ENCODE results near the gene LFNG. TPM values are rescaled to one million over a fixed set of nuclear protein-coding genes. Genes with fewer than 3 reads are reported as not detected.

LFNG gene
- total RNA-seq, 2 experiments from 2014 or later: 101 to 104 TPM

- CTCF ChIA-PET: interaction anchor here (0.6 to 4.5 kb wide), 9 partner anchors 9 to 232 kb away, joined by 3 to 19 read pairs (median 4); partner anchors contain the start of gene IQCE
- peak; percentile 85 for DNase-seq
- no peaks in the 10 kb centered on the region for H3K9me3 Mint-ChIP-seq (ENCODE audit: low read depth)
- no peak overlapping the region for H3K4me3 Mint-ChIP-seq
- no peak overlapping the region for H3K27ac Mint-ChIP-seq
- peaks cover 13% of the 10 kb centered on the region for H3K4me1 Mint-ChIP-seq
- H3K36me3 Mint-ChIP-seq: no peaks in the 10 kb centered on the region
- ATAC-seq: peak; percentile 98
- H3K27me3 Mint-ChIP-seq: peaks cover 11% of the 10 kb centered on the region
Measured at GRCh38 chr7:2477447-2478398, 41.9 kb upstream of the LFNG start.

- CTCF ChIA-PET: interaction anchor here (0.6 to 4.5 kb wide), 9 partner anchors 10 to 231 kb away, joined by 3 to 19 read pairs (median 4); partner anchors contain the start of gene IQCE
- ATAC-seq (no peak), DNase-seq (no peak)
- Mint-ChIP-seq H3K27ac (no peak overlapping the region), H3K4me1 (peaks cover 13% of the 10 kb centered on the region), H3K36me3 (no peaks in the 10 kb centered on the region), H3K27me3 (peaks cover 13% of the 10 kb centered on the region), H3K4me3 (no peak overlapping the region), H3K9me3 (ENCODE audit: low read depth) (no peaks in the 10 kb centered on the region)
Measured at GRCh38 chr7:2478399-2478785, 41.2 kb upstream of the LFNG start.

GRCh38 chr7:2478800-2479199 lies 40.8 kb upstream of the LFNG start:
- ATAC-seq (no peak), DNase-seq (no peak)
- Mint-ChIP-seq H3K4me3 (no peak overlapping the region), H3K27ac (no peak overlapping the region), H3K4me1 (peaks cover 13% of the 10 kb centered on the region), H3K9me3 (ENCODE audit: low read depth) (no peaks in the 10 kb centered on the region), H3K36me3 (no peaks in the 10 kb centered on the region), H3K27me3 (peaks cover 13% of the 10 kb centered on the region)
- CTCF ChIA-PET: interaction anchor here (0.7 to 4.5 kb wide), 9 partner anchors 10 to 231 kb away, joined by 3 to 19 read pairs (median 3); no protein-coding TSS in a partner anchor

- Mint-ChIP-seq H3K4me1 (peaks cover 13% of the 10 kb centered on the region), H3K9me3 (ENCODE audit: low read depth) (no peaks in the 10 kb centered on the region), H3K27me3 (peaks cover 13% of the 10 kb centered on the region), H3K4me3 (no peak overlapping the region), H3K36me3 (no peaks in the 10 kb centered on the region), H3K27ac (peak overlapping the region; percentile 45)
- ATAC-seq (no peak), DNase-seq (no peak)
- CTCF ChIA-PET: interaction anchor here (0.7 to 4.5 kb wide), 7 partner anchors 9 to 201 kb away, joined by 3 to 19 read pairs (median 6); no protein-coding TSS in a partner anchor
Measured at GRCh38 chr7:2479276-2480069, 40.1 kb upstream of the LFNG start.

GRCh38 chr7:2480070-2480408 lies 39.5 kb upstream of the LFNG start:
- H3K36me3 Mint-ChIP-seq: no peaks in the 10 kb centered on the region
- no peaks in the 10 kb centered on the region for H3K9me3 Mint-ChIP-seq (ENCODE audit: low read depth)
- DNase-seq (no peak), ATAC-seq (no peak)
- H3K4me1 Mint-ChIP-seq: peaks cover 13% of the 10 kb centered on the region
- peaks cover 15% of the 10 kb centered on the region for H3K27me3 Mint-ChIP-seq
- CTCF ChIA-PET: interaction anchor here (1.8 to 4.5 kb wide), 3 partner anchors 9 to 200 kb away, joined by 9 to 19 read pairs (median 10); no protein-coding TSS in a partner anchor
- H3K27ac Mint-ChIP-seq: no peak overlapping the region
- no peak overlapping the region for H3K4me3 Mint-ChIP-seq

GRCh38 chr7:2481195-2481594 lies 38.4 kb upstream of the LFNG start:
- H3K27ac Mint-ChIP-seq: no peak overlapping the region
- no peaks in the 10 kb centered on the region for H3K36me3 Mint-ChIP-seq
- H3K9me3 Mint-ChIP-seq (ENCODE audit: low read depth): no peaks in the 10 kb centered on the region
- DNase-seq (no peak), ATAC-seq (no peak)
- H3K4me3 Mint-ChIP-seq: no peak overlapping the region
- peaks cover 13% of the 10 kb centered on the region for H3K4me1 Mint-ChIP-seq
- peaks cover 15% of the 10 kb centered on the region for H3K27me3 Mint-ChIP-seq
- CTCF ChIA-PET: interaction anchor here (1.2 to 4.5 kb wide), 3 partner anchors 10 to 30 kb away, joined by 3 to 19 read pairs (median 9); no protein-coding TSS in a partner anchor

- ATAC-seq: no peak
- H3K27me3 Mint-ChIP-seq: peaks cover 15% of the 10 kb centered on the region
- H3K4me3 Mint-ChIP-seq: no peak overlapping the region
- no peak for DNase-seq
- CTCF ChIA-PET: interaction anchor here (1.4 to 2.3 kb wide), 2 partner anchors 12 to 14 kb away, joined by 3 to 7 read pairs; no protein-coding TSS in a partner anchor
- H3K9me3 Mint-ChIP-seq (ENCODE audit: low read depth): no peaks in the 10 kb centered on the region
- H3K36me3 Mint-ChIP-seq: no peaks in the 10 kb centered on the region
- H3K27ac Mint-ChIP-seq: no peak overlapping the region
- peaks cover 5% of the 10 kb centered on the region for H3K4me1 Mint-ChIP-seq
Measured at GRCh38 chr7:2482725-2483451, 36.7 kb upstream of the LFNG start.

GRCh38 chr7:2483494-2483893 lies 36.1 kb upstream of the LFNG start:
- no peak for DNase-seq
- CTCF ChIA-PET: interaction anchor here (1.4 to 2.3 kb wide), 3 partner anchors 13 to 38 kb away, joined by 3 to 7 read pairs (median 4); no protein-coding TSS in a partner anchor
- Mint-ChIP-seq H3K27ac (no peak overlapping the region), H3K4me3 (no peak overlapping the region), H3K9me3 (ENCODE audit: low read depth) (no peaks in the 10 kb centered on the region), H3K36me3 (no peaks in the 10 kb centered on the region), H3K4me1 (peaks cover under 1% of the 10 kb centered on the region), H3K27me3 (peaks cover 16% of the 10 kb centered on the region)
- ATAC-seq: no peak

GRCh38 chr7:2484868-2485267 lies 34.7 kb upstream of the LFNG start:
- Mint-ChIP-seq H3K4me3 (no peak overlapping the region), H3K4me1 (no peaks in the 10 kb centered on the region), H3K27me3 (peaks cover 15% of the 10 kb centered on the region), H3K36me3 (no peaks in the 10 kb centered on the region), H3K9me3 (ENCODE audit: low read depth) (no peaks in the 10 kb centered on the region), H3K27ac (no peak overlapping the region)
- DNase-seq: no peak
- ATAC-seq: no peak
- CTCF ChIA-PET: interaction anchor here (1.4 to 2.3 kb wide), 2 partner anchors 16 to 36 kb away, joined by 4 to 7 read pairs; no protein-coding TSS in a partner anchor

- Mint-ChIP-seq H3K27me3 (peaks cover 6% of the 10 kb centered on the region), H3K9me3 (ENCODE audit: low read depth) (no peaks in the 10 kb centered on the region), H3K4me1 (no peaks in the 10 kb centered on the region), H3K4me3 (no peak overlapping the region), H3K27ac (no peak overlapping the region), H3K36me3 (no peaks in the 10 kb centered on the region)
- CTCF ChIA-PET: interaction anchor here (1.8 kb wide), 1 partner anchor 19 kb away, joined by 5 read pairs; no protein-coding TSS in a partner anchor
- DNase-seq (no peak), ATAC-seq (no peak)
Measured at GRCh38 chr7:2487586-2488271, 31.8 kb upstream of the LFNG start.

- H3K27ac Mint-ChIP-seq: no peak overlapping the region
- CTCF ChIA-PET: interaction anchor here (0.9 to 1.8 kb wide), 2 partner anchors 11 to 19 kb away, joined by 3 to 5 read pairs; no protein-coding TSS in a partner anchor
- H3K4me3 Mint-ChIP-seq: no peak overlapping the region
- ATAC-seq: no peak
- no peak for DNase-seq
- H3K36me3 Mint-ChIP-seq: no peaks in the 10 kb centered on the region
- no peaks in the 10 kb centered on the region for H3K4me1 Mint-ChIP-seq
- H3K27me3 Mint-ChIP-seq: peaks cover 4% of the 10 kb centered on the region
- no peaks in the 10 kb centered on the region for H3K9me3 Mint-ChIP-seq (ENCODE audit: low read depth)
Measured at GRCh38 chr7:2488272-2488645, 31.3 kb upstream of the LFNG start.

- no peak overlapping the region for H3K4me3 Mint-ChIP-seq
- CTCF ChIA-PET: interaction anchor here (0.5 to 1.8 kb wide), 3 partner anchors 11 to 185 kb away, joined by 3 to 5 read pairs (median 3); no protein-coding TSS in a partner anchor
- H3K27ac Mint-ChIP-seq: no peak overlapping the region
- H3K4me1 Mint-ChIP-seq: no peaks in the 10 kb centered on the region
- no peaks in the 10 kb centered on the region for H3K36me3 Mint-ChIP-seq
- H3K27me3 Mint-ChIP-seq: peaks cover 4% of the 10 kb centered on the region
- no peak for ATAC-seq
- H3K9me3 Mint-ChIP-seq (ENCODE audit: low read depth): no peaks in the 10 kb centered on the region
- DNase-seq: no peak
Measured at GRCh38 chr7:2488681-2489080, 30.9 kb upstream of the LFNG start.

Measured in activated CD8-positive, alpha-beta memory T cell treated with anti-CD3 and anti-CD28 coated beads, Interleukin-2, amount 10 ng/mL, durations not matched to agents 7 days and 5 days (primary cell).